Stimulated activated CD4-positive, alpha-beta T cell treated with anti-CD3 and anti-CD28 coated beads, Interleukin-15, amount 100 ng/mL, for 24 hours (primary cell): ENCODE results near the gene CACNG7.

Source experiments
- DNase-seq: peaks from one replicate; pipeline ENCODE4 v3.0.0-alpha.2; 2020

CACNG7 gene

GRCh38 chr19:53957448-53958167, 48.5 kb downstream of the CACNG7 start:
- no peak for DNase-seq

DNA sequence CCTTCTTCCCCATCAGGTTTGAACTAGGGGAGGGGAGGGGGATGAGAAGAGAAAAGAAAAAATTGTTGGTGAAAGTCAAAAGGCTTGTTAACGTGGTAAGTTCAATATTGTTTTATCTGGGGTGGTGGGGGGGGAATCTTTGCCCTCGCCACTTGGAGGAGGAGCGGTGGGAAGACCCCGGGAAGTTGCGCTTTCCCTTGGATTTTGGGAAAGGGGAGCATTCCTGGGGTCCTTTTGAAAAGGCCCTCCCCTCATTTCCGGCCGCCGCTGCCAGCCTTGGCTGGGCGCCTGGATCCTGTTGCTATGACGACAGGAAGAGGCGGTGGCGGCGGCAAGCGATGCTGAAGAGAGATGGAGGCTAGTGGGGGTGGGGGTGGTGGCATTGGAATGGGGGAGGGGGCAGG, 49.1 kb downstream of the CACNG7 start:
- DNase-seq: no peak

- DNase-seq: no peak
These were observed 50.0 kb downstream of the CACNG7 start for GRCh38 chr19:53958823-53959757.

DNA sequence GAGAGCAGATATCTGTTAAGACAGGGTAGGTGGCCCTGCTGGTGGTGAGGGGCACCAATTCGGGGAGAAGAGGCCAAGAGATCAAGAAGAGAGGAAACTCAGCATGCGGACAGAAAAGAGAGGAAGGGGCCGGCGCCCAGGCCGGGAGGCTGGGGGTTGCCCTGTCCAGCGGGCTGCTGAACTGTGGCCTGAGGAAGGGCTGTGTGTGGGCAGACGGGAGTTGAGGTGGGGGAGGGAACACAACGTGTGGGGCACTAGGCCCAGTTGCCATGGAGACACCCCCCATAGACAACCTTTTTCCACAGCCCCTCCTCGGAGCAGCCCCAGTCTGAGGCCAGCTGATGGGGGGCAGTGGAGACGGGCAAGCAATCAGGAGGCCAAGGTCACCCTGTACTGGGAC, 51.1 kb downstream of the CACNG7 start:
- DNase-seq: no peak

DNA sequence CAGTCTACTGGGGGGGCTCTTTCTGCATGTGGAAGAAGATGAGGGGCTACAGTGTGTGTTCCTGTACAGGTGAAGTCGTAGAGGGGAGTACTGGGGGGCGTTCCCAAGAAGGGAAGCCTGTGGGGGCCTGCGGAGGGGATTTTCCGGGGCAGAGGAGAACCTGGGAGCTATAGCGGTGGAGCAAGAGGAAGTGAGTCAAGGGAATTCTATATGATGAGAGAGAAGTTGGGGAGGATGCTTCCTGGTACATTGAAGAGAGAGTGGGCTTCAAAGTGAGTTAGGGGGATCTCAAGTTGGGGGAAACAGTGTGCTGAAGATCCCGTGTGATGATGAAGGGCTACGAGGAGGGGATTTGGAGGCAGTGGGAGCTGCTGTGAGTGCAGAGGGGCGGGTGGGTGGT, 51.8 kb downstream of the CACNG7 start:
- DNase-seq: no peak

- DNase-seq: no peak
These were observed 52.7 kb downstream of the CACNG7 start for GRCh38 chr19:53961523-53962356.

DNA sequence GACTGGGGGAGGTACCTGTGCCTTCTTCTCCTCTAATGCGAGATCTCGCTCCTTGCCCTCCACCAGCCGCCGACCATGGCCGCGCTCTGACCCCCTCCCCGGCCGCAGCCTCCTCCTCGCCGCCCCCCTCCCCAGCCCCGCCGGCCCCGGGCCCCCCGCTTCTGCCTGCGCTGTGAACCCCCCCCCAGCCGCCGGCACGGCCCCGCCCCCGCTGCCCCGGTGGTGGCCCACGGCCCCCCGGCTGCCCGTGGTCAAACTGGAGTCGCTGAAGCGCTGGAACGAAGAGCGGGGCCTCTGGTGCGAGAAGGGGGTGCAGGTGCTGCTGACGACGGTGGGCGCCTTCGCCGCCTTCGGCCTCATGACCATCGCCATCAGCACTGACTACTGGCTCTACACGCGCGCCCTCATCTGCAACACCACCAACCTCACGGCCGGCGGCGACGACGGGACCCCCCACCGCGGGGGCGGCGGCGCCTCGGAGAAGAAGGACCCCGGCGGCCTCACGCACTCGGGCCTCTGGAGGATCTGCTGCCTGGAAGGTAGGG, 53.9 kb downstream of the CACNG7 start, which contains the start of gene CACNG8:
Gene CACNG8 (plus strand): TSS at position 51 of the 545 bp plus-strand sequence.
- DNase-seq: no peak

DNA sequence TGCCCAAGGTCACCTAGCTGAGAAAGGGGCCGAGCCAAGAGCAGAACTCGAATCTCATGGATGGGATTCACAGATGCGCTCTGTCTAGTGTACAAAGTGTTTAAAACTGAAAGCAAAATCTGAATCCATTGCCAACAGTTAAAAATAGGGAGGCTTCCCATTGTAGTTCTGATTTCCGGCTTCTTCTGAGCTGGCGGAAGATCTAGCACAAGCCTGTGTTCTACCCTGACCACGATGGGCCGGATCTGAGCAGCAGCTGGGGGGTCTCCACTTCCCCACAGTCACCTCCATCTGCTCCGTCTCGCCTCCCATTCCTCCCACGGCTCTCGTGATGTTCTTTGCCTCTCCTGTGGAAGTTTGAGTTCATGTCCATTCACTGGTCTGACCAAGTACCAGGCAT, 56.0 kb downstream of the CACNG7 start:
- no peak for DNase-seq

DNA sequence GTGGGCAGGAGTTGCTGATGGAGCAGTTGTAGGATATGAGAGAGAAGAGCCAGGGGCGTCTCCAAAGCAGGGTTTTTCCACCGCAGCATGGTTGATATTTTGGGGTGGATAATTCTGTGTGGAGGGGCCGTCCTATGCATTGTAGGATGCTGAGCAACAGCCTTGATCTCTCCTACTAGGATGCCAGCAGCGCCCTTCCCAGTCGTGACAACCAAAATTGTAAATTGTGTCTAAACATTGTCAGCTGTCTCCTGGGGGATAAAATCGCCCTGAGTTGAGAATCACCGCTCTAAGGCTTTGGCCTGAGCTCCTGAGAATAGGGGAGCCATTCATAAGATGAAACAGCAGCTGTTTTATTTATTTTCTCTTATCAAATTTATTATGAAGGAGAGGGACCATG, 57.9 kb downstream of the CACNG7 start:
- no peak for DNase-seq

DNA sequence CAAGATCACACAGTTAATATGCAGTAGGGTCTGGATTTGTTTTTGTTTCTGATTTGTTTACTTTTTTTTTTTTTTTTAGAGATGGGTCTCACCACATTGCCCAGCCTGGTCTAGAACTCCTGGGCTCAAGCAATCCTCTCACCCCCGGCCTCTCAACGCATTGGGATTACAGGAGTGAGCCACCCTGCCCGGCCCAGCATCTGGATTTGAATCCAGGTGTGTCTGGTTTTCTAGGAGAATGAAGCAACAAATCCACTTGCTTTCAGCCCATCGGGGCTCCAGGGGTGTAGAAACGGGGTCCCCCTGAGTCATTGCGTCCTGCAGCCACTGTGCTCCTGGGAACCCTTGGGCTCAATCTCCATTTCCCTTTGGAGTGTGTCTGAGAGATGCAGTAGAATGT, 60.3 kb downstream of the CACNG7 start:
- no peak for DNase-seq

DNA sequence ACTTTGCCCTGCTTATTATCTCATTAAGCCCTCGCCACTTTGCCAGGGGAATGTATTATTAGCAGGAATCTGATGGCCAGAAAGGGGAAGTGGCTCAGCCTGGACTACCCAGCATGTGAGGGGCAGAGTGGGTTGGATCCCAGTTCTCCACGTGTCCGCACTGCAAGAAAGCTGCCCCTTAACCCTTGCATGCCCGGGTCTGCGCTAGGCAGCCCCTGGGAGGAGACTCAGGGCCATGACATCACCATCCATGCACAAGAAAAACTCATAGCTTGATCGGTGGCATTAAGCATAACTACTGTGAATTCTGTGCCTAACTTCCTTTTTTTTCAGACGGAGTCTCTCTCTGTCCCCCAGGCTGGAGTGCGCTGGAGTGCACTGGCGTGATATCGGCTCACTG, 62.6 kb downstream of the CACNG7 start:
- DNase-seq: no peak

GRCh38 chr19:53977429-53977990, 68.4 kb downstream of the CACNG7 start:
- DNase-seq: peak; percentile 78

DNA sequence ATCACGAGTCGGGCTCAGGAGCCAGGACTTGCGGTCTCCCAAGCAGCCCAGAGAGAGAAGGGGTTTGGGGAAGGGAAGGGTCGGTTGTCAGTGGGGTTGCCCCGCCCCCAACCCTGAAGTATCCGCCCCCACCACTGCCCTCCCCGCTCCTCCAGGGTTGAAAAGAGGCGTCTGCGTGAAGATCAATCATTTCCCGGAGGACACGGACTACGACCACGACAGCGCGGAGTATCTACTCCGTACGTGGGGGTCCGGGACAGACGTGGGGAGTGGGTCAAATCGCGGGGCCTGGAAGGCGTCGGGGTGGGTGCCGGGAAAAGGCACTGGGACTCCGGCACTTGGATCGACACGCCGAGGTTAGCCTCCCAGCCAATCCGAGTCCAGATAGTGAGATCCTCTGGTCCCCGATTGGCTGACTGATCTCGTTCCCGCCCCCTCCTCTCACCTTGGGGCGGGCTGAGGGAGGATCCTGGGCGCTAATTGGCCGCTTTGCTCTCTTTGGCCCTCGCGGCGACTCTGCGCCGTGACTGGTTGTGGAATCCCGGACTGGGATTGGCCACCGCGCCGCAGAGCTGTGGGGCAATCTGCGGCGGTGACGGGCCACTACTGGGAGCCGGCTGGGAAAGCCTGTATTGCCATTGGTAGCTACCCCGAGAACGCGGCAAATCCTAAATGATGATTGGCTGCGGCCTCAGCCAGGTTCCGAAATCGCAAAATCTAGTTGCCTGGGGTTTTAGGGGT, 69.1 kb downstream of the CACNG7 start:
- peak; percentile 62 for DNase-seq

DNA sequence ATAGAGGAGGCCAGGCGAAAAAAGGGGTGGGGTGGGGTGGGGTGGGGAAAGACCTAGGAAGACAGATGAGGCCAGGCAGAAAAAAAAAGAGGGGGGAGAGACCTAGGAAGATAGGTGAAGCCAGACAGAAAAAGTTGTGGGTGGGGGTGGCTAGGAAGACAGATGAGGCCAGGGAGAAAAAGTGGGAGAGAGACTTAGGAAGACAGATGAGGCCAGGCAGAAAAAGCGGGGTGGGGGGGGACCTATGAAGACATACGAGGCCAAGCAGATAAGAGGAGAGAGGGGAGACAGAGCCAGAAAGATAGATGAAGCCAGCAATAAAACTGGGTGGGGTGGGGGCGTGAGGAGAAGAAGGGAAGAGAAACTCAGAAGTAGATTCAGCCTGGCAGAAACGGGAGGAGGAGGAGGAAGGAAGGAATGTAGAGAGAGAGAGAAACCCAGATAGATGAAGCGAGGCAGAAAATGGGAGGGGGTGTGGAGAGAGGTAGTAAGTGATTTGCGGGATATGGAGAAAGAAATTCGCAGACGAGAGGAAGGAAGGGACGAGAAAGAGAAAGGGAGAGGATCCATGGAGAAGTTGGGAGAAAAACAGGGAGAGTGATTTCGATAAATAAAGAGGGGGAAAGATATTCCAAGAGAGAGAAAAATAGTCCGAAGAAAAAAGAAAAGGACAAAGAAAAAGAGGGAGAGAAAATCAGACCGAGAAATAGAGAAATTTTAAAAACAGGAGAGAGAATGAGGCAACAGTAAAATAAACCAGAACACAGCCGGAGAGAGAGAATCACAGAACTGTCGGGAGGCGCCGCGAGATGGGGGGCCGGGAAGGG, 70.1 kb downstream of the CACNG7 start:
- no peak for DNase-seq

GRCh38 chr19:53980539-53981375, 71.7 kb downstream of the CACNG7 start:
- no peak for DNase-seq

DNA sequence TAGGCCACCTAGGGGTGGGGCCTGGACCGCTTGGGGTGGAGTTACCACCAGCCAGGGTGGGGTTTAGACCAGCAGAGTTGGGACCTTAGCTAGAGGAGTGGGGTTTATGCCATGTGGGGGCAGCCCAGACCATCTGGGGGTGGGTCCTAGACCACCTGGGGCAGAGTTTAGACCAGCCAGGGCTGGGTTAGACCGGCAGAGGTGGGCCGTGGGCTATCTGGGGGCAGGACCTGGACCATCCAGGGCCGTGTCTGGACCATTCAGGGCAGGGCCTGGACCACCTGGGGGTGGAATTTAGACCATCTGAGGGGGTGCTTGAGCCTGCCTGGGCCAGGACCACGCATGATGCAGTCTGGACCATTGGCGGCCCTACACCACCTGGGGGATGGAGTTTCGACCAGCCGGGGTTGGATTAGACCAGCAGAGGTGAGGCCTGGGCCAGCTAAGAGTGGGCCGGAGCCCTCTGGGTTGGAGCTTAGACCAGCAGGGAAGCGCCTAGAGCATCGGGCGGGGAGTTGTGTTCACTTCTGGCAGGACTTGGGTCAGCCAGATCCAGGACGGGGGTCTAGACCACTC, 72.4 kb downstream of the CACNG7 start:
- no peak for DNase-seq

DNA sequence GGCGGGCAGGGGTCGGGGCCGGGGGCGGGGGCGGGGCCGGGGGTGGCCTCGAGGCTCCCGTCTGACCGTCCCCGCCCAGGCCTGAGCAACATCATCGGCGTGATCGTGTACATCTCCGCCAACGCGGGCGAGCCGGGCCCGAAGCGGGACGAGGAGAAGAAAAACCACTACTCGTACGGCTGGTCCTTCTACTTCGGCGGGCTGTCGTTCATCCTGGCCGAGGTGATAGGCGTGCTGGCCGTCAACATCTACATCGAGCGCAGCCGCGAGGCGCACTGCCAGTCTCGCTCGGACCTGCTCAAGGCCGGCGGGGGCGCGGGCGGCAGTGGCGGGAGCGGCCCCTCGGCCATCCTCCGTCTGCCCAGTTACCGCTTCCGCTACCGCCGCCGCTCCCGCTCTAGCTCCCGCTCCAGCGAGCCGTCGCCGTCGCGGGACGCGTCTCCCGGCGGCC, 72.9 kb downstream of the CACNG7 start:
- DNase-seq: no peak

DNA sequence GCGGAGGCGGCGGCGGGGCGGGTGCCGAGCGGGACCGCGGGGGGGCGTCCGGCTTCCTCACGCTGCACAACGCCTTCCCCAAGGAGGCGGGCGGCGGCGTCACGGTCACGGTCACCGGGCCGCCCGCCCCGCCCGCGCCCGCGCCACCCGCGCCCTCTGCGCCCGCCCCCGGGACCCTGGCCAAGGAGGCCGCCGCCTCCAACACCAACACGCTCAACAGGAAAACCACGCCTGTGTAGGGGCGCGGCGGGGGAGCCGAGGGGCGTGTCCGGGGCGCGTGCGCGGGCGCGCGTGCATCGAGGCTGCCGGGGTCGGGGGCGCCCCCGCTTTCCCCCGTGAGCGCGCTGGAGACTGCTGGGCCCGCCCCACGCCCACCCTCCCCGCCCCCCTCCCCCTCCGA, 73.5 kb downstream of the CACNG7 start:
- DNase-seq: peak; percentile 20
